ENCODE measurements around the gene CMIP.

Gene CMIP

GRCh38 chr16:81539009-81539758 is 94.6 kb downstream of the CMIP start:
- peaks cover 6% of the 10 kb centered on the region for H3K4me1 ChIP-seq (ENCODE audit: control insufficient read depth, insufficient read depth, low read length)
- no peak overlapping the region for H3K9ac ChIP-seq (ENCODE audit: low read length)
- H3K27ac ChIP-seq (ENCODE audit: low read depth, low read length) = no peak overlapping the region

DNA sequence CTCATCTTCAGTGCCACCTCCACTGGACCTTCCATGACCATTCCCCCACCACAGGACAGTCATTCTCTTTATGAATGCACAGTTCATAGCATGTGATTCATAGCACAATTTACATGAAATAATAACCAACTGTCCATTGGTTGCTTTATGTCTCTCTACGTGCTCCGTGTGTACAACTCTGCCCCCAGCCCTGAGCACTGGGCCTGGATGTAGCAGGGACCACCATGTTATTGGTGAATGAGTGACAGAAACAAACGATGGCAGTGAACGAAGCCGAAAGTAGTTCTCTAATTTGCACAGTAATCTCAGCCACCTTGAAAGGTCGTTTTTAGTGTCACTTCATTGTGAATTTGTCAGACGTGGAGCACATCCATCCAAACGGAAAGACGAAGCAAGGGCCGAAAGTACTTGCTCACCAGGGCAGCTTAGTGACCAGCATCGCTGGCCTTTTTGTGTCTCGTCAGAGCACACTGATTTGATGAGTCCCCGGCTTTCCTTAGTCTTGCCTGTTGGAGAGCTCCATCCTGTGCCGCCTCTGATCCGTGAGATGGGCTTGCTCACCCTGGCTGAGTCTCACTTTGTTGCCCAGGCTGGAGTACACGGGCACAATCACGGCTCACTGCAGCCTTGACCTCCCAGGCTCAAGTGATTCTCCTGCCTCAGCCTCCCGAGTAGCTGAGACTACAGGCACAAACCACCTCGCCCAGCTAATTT is 95.3 kb downstream of the CMIP start:
- Histone ChIP-seq H3K36me3 (ENCODE audit: control insufficient read depth, insufficient read depth, low read length) (no peaks in the 10 kb centered on the region), H3K9ac (ENCODE audit: low read length) (no peak overlapping the region), H3K27me3 (ENCODE audit: control insufficient read depth, insufficient read depth, low read length) (no peaks in the 10 kb centered on the region), H3K27ac (ENCODE audit: low read depth, low read length) (no peak overlapping the region), H3K4me1 (ENCODE audit: control insufficient read depth, insufficient read depth, low read length) (peaks cover 6% of the 10 kb centered on the region), H3K4me3 (ENCODE audit: low read length) (no peak overlapping the region)

More at GRCh38 chr16:81539009-81539758, 94.6 kb downstream of the CMIP start:
- H3K36me3 ChIP-seq (ENCODE audit: control insufficient read depth, insufficient read depth, low read length) = no peaks in the 10 kb centered on the region
- no peaks in the 10 kb centered on the region for H3K27me3 ChIP-seq (ENCODE audit: control insufficient read depth, insufficient read depth, low read length)
- H3K4me3 ChIP-seq (ENCODE audit: low read length) = no peak overlapping the region

- Histone ChIP-seq H3K36me3 (ENCODE audit: control insufficient read depth, insufficient read depth, low read length) (no peaks in the 10 kb centered on the region), H3K4me1 (ENCODE audit: control insufficient read depth, insufficient read depth, low read length) (peaks cover 6% of the 10 kb centered on the region), H3K9ac (ENCODE audit: low read length) (no peak overlapping the region), H3K27ac (ENCODE audit: low read depth, low read length) (no peak overlapping the region), H3K4me3 (ENCODE audit: low read length) (no peak overlapping the region), H3K27me3 (ENCODE audit: control insufficient read depth, insufficient read depth, low read length) (no peaks in the 10 kb centered on the region)
These were observed 96.7 kb downstream of the CMIP start for GRCh38 chr16:81541314-81541713.

GRCh38 chr16:81542609-81543570 is 98.3 kb downstream of the CMIP start:
- Histone ChIP-seq H3K9ac (ENCODE audit: low read length) (no peak overlapping the region), H3K27me3 (ENCODE audit: control insufficient read depth, insufficient read depth, low read length) (no peaks in the 10 kb centered on the region), H3K36me3 (ENCODE audit: control insufficient read depth, insufficient read depth, low read length) (no peaks in the 10 kb centered on the region), H3K4me1 (ENCODE audit: control insufficient read depth, insufficient read depth, low read length) (peaks cover 6% of the 10 kb centered on the region), H3K27ac (ENCODE audit: low read depth, low read length) (no peak overlapping the region), H3K4me3 (ENCODE audit: low read length) (no peak overlapping the region)

DNA sequence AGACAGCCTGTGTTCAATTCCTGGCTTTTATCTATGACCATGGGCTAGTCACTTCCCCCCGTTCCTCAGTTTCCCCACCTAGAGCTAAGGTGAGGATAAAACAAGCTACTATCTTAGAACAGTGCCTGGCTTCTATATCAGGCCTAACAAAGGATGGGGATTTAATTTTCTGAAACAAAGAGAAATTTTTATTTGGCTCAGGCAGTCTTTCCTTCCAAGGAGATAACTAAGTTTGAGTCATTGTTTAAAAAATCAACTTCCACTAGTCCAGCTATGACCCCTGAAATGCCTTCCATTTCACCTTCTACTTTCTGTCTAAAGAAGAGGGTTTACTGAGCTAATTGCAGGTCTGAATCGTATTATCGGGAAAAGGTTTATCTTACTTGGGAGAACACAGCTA is 99.0 kb downstream of the CMIP start:
- Histone ChIP-seq H3K9ac (ENCODE audit: low read length) (no peak overlapping the region), H3K36me3 (ENCODE audit: control insufficient read depth, insufficient read depth, low read length) (no peaks in the 10 kb centered on the region), H3K27me3 (ENCODE audit: control insufficient read depth, insufficient read depth, low read length) (no peaks in the 10 kb centered on the region), H3K27ac (ENCODE audit: low read depth, low read length) (no peak overlapping the region), H3K4me3 (ENCODE audit: low read length) (no peak overlapping the region), H3K4me1 (ENCODE audit: control insufficient read depth, insufficient read depth, low read length) (peaks cover 6% of the 10 kb centered on the region)

- no peak overlapping the region for H3K4me3 ChIP-seq (ENCODE audit: low read length)
- peaks cover under 1% of the 10 kb centered on the region for H3K4me1 ChIP-seq (ENCODE audit: control insufficient read depth, insufficient read depth, low read length)
- no peaks in the 10 kb centered on the region for H3K36me3 ChIP-seq (ENCODE audit: control insufficient read depth, insufficient read depth, low read length)
- H3K27me3 ChIP-seq (ENCODE audit: control insufficient read depth, insufficient read depth, low read length) = no peaks in the 10 kb centered on the region
- no peak overlapping the region for H3K27ac ChIP-seq (ENCODE audit: low read depth, low read length)
- H3K9ac ChIP-seq (ENCODE audit: low read length) = no peak overlapping the region
These were observed 99.7 kb downstream of the CMIP start for GRCh38 chr16:81544261-81544660.

GRCh38 chr16:81544700-81545271 is 100.2 kb downstream of the CMIP start:
- Histone ChIP-seq H3K9ac (ENCODE audit: low read length) (no peak overlapping the region), H3K27me3 (ENCODE audit: control insufficient read depth, insufficient read depth, low read length) (no peaks in the 10 kb centered on the region), H3K27ac (ENCODE audit: low read depth, low read length) (no peak overlapping the region), H3K36me3 (ENCODE audit: control insufficient read depth, insufficient read depth, low read length) (no peaks in the 10 kb centered on the region), H3K4me3 (ENCODE audit: low read length) (no peak overlapping the region), H3K4me1 (ENCODE audit: control insufficient read depth, insufficient read depth, low read length) (no peaks in the 10 kb centered on the region)

DNA sequence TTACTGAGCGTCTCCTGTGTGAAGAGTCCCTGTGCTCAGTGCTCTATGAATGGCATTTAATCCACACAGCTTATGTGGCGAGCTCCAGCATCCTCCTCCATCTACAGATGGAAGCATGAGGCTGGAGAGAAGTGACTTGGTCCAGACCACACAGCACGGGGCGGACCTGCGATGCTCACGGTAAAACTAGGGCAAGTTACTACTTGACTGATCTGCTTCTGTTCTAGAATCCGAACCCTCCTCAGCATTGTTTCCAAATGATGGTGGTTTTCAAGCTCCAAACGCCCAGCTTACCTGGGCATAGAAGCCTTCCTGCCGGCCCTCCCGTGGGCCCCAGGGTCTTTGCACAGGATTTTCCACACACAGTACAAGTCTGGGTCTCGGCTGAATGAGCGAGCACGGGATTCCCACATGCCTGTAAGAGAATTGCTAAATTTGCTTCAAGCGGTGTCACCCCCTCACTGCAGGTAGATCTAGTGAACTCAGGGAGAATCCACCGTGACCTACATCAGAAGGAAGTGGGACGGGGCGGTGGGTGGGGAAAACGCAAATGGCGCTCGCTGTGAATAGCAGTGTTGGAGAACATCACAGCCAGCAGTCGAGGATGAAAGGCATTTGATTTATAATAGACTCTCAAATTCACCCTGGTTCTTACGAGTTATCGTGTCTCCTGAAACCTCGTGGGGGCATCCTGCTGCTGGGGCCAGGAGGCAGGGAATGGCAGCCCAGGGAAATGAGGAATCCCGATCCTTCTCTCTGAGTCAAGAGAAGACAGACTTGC is 101.1 kb downstream of the CMIP start:
- Histone ChIP-seq H3K4me3 (ENCODE audit: low read length) (no peak overlapping the region), H3K27ac (ENCODE audit: low read depth, low read length) (no peak overlapping the region), H3K4me1 (ENCODE audit: control insufficient read depth, insufficient read depth, low read length) (no peaks in the 10 kb centered on the region), H3K27me3 (ENCODE audit: control insufficient read depth, insufficient read depth, low read length) (no peaks in the 10 kb centered on the region), H3K36me3 (ENCODE audit: control insufficient read depth, insufficient read depth, low read length) (no peaks in the 10 kb centered on the region), H3K9ac (ENCODE audit: low read length) (no peak overlapping the region)

GRCh38 chr16:81546781-81547180 is 102.2 kb downstream of the CMIP start:
- Histone ChIP-seq H3K27me3 (ENCODE audit: control insufficient read depth, insufficient read depth, low read length) (no peaks in the 10 kb centered on the region), H3K27ac (ENCODE audit: low read depth, low read length) (no peak overlapping the region), H3K4me3 (ENCODE audit: low read length) (no peak overlapping the region), H3K36me3 (ENCODE audit: control insufficient read depth, insufficient read depth, low read length) (no peaks in the 10 kb centered on the region), H3K4me1 (ENCODE audit: control insufficient read depth, insufficient read depth, low read length) (no peaks in the 10 kb centered on the region), H3K9ac (ENCODE audit: low read length) (no peak overlapping the region)

DNA sequence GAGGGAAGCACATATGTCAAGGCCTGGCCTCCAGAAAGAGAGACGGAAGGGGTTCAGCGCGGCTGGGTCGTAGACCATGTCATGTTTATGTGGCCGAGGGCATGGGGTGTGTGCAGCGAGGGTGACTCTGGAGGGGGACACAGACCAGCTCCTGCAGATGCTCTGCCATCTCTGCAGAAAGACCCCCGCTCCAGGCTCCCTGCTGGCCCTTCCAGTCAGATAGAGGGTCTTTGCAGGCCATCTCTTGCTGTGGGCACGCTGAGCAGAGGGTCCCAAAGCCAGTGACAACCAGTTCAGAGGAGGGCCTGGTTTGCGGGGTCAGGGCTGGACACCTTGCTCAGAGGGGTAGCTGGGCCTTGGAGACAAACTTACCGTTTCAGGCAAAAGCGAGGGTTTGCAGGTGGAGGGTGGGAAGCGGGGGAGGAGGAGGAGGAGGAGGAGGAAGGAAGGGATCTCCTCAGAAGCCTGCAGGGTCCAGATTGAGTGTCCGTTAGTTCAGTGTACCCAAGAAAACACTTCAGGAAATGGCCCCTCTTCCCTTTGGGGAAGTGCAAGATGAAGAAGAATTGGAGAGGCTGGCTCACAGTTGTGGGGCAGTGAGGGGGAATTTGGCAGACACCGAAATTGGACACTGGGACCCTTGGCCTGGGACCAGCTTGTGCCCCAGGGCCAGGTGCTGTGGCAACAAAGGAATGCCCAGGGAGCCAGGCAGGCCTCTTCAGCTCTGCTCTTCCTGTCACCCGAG is 102.8 kb downstream of the CMIP start:
- Histone ChIP-seq H3K27me3 (ENCODE audit: control insufficient read depth, insufficient read depth, low read length) (no peaks in the 10 kb centered on the region), H3K4me1 (ENCODE audit: control insufficient read depth, insufficient read depth, low read length) (no peaks in the 10 kb centered on the region), H3K4me3 (ENCODE audit: low read length) (no peak overlapping the region), H3K36me3 (ENCODE audit: control insufficient read depth, insufficient read depth, low read length) (no peaks in the 10 kb centered on the region), H3K27ac (ENCODE audit: low read depth, low read length) (no peak overlapping the region), H3K9ac (ENCODE audit: low read length) (no peak overlapping the region)

- Histone ChIP-seq H3K4me3 (ENCODE audit: low read length) (no peak overlapping the region), H3K4me1 (ENCODE audit: control insufficient read depth, insufficient read depth, low read length) (no peaks in the 10 kb centered on the region), H3K36me3 (ENCODE audit: control insufficient read depth, insufficient read depth, low read length) (no peaks in the 10 kb centered on the region), H3K27ac (ENCODE audit: low read depth, low read length) (no peak overlapping the region), H3K27me3 (ENCODE audit: control insufficient read depth, insufficient read depth, low read length) (no peaks in the 10 kb centered on the region), H3K9ac (ENCODE audit: low read length) (no peak overlapping the region)
These were observed 103.3 kb downstream of the CMIP start for GRCh38 chr16:81547939-81548216.

Data from rectal smooth muscle tissue (tissue), 1 donor.